Psoas muscle (tissue), 8 donors: ENCODE data around the gene XIRP2. TPM values are rescaled to one million over a fixed set of nuclear protein-coding genes. Genes with fewer than 3 reads are reported as not detected.

ENCODE experiments used
- ATAC-seq, 4 donors: fragments of 200-7000 bp; cut with Tn5 transposase; one replicate each; pipeline ENCODE4 v1.9.1; 2020; ENCODE audit warnings: moderate library complexity in 3 of 4, mild to moderate bottlenecking in 2 of 4
- DNase-seq, 2 donors: peaks; one replicate each; pipeline ENCODE4 v3.0.0-alpha.2; 2020
- H3K27ac ChIP-seq: fragments of 200-600 bp; one replicate; pipeline ENCODE4 v1.8.0; 2022
- H3K27me3 ChIP-seq, 3 donors: fragments of 200-600 bp in 1 of 3; one replicate each; pipeline versions ENCODE4 v1.6.1 to v1.8.0; 2013 to 2022; ENCODE audit warnings: low read length in 2 of 3, mild to moderate bottlenecking in 2 of 3, moderate library complexity in 1 of 3; ENCODE audit not compliant: insufficient read depth in 3 of 3
- H3K36me3 ChIP-seq, 2 donors: fragments of 200-600 bp in 1 of 2; one replicate each; pipeline versions ENCODE4 v1.6.1 to v1.8.0; 2013 to 2022; ENCODE audit warnings: low read depth in 1 of 2, mild to moderate bottlenecking in 1 of 2, moderate library complexity in 1 of 2; ENCODE audit not compliant: insufficient read depth in 1 of 2
- H3K4me1 ChIP-seq: fragments of 200-600 bp; one replicate; pipeline ENCODE4 v1.8.0; 2022
- H3K4me3 ChIP-seq: fragments of 200-600 bp; one replicate; pipeline ENCODE4 v1.8.0; 2022; ENCODE audit warnings: mild to moderate bottlenecking
- H3K9me3 ChIP-seq: fragments of 200-600 bp; one replicate; pipeline ENCODE4 v1.8.0; 2022
- WGBS, 3 donors: extraction: QIAGEN DNeasy Blood & Tissue Kit; methylation state at CpG; one replicate each; pipeline versions ENCODE4 v1.1.6 to v1.1.7; 2013; 5-methylcytosine and 5-hydroxymethylcytosine counted together
- intact Hi-C, 2 donors: fragments of 100-400 bp; cut with DNase I; formaldehyde crosslinking; loops; one replicate each; pipeline versions ENCODE4 v1.11.0 to v1.14.2; 2022
- polyA plus RNA-seq, 3 donors: library from polyadenylated mRNA; stranded (reverse); fragments of 200-250 nt; gene quantifications; one replicate each; pipeline ENCODE4 v1.2.3, GENCODE V29; 2013
- total RNA-seq, 4 donors: library from RNA; stranded (reverse); fragmentation: NEBNext Ultra II Directional in 2 of 4; extraction: Animal tissue kit (Norgen Biotek cat#: 25700) in 2 of 4; gene quantifications; one replicate each; pipeline versions ENCODE4 v1.2.1 to v1.2.4, GENCODE V29; 2021 to 2023
- TF ChIP-seq, protein P1 (sequence below): fragments of 200-600 bp; IDR thresholded peaks from one replicate; pipeline ENCODE4 v1.8.0; 2022; ENCODE audit warnings: antibody characterized with exemption
- donor health status: healthy with polysubstance abuse.
- donor health status: DM: no; HTN: no; CAD: no; lungs with moderate emphysema.
- donor health status: Bipolar disorder and iron deficiency.
- donor health status: healthy.
- donor health status: DM: yes; HTN: yes; CAD: no.
- donor health status: DM: no; HTN: no; CAD: no.
- donor health status: DM: no; HTN: no; CAD: no.
- donor health status: DM: yes; HTN: yes; CAD: no.

The XIRP2 gene
- total and polyA plus RNA-seq, 7 donors, result 355 to 8,701 (median 2,071) TPM

DNA sequence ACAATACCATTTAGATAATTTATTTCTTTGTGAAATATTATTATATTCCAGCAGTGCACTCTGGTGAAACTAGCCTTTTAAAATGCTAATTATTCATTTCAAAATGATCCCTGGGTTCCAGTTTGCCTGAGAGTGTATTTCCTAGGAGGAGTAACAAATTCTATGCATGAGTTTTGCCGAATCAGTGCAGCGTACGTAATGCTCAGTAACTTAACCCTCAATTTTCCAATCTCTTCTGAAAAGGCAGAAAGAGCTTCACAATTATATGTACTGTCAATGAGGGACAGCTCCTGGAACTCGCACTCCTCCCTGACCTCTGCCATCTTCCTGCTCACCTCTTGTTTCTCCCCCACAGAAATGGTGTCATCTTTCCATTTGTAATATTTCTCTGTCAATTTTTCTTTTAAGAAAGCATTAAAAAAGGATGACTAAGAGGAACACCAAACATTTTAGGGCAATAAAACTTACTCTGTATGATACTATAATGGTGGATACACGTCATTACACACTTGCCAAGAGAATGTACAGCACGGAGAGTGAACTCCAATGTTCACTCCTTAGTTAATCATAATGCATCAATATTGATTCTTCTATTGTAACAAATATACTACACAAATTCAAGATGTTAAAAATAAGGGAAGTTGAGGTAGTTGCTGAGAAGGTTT is 25.7 kb upstream of the XIRP2 start:
- no peak for ATAC-seq
- TF ChIP-seq, protein P1, sequence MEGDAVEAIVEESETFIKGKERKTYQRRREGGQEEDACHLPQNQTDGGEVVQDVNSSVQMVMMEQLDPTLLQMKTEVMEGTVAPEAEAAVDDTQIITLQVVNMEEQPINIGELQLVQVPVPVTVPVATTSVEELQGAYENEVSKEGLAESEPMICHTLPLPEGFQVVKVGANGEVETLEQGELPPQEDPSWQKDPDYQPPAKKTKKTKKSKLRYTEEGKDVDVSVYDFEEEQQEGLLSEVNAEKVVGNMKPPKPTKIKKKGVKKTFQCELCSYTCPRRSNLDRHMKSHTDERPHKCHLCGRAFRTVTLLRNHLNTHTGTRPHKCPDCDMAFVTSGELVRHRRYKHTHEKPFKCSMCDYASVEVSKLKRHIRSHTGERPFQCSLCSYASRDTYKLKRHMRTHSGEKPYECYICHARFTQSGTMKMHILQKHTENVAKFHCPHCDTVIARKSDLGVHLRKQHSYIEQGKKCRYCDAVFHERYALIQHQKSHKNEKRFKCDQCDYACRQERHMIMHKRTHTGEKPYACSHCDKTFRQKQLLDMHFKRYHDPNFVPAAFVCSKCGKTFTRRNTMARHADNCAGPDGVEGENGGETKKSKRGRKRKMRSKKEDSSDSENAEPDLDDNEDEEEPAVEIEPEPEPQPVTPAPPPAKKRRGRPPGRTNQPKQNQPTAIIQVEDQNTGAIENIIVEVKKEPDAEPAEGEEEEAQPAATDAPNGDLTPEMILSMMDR, result no peak
- WGBS, 3 donors, result 40 to 48% (median 47%) methylated on average over 6 of the region's 6 CpGs
- Histone ChIP-seq H3K9me3 (no peaks in the 10 kb centered on the region), H3K27me3 (no peaks in the 10 kb centered on the region), H3K27ac (no peak overlapping the region), H3K4me1 (no peaks in the 10 kb centered on the region), H3K4me3 (no peak overlapping the region), H3K36me3 (no peaks in the 10 kb centered on the region)
- DNase-seq, result no peak
- intact Hi-C loops, result no loop called here

DNA sequence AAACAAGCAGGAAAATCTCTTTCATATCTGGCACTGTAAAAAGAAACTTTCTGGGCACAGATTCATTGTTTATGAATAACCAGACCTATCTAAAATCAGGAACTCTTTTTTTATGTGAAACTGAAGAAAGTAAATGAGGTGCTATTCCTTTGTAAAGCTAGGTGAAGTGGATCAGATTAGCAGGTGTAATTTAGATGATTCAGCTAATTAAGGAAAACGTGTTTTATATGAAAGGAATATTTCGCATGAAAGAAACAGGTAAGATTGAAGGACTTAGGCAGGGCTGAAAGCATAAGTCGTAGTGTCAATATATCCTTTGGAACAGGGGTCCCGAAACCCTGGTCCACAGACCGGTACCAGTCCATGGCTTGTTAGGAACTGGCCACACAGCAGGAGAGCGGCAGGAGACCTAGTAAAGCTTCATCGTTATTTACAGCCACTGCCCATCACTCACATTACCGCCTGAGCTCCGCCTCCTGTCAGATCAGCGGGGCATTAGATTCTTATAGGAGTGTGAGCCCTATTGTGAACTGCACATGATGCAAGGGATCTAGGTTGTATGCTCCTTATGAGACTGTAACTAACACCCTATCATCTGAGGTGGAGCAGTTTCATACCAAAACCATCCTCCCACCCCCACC is 20.3 kb upstream of the XIRP2 start:
- WGBS, 3 donors, result 67 to 80% (median 72%) methylated on average over 10 of the region's 10 CpGs
- intact Hi-C loops, result no loop called here
- no peaks in the 10 kb centered on the region for H3K27me3 ChIP-seq

DNA sequence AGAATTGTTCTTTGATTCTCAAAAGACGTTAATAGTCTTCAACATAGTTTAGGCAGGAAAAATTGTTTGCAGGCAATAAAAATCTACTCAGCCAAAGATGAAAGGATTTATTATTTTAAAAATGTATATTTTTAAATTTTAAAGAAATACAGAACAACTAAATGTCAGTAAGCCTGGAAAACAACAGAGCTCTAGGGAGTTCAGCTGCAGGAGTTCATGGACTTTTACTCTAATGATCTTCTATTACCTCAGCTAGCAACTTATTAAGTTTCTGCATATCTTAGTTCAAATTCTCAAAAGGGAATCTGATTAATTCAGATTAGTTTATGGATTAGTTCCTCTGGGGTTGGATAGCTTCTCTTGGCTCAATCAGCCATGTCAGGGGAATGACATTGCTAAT is 17.9 kb upstream of the XIRP2 start:
- TF ChIP-seq, protein P1, result no peak
- no peaks in the 10 kb centered on the region for H3K9me3 ChIP-seq
- no peaks in the 10 kb centered on the region for H3K4me1 ChIP-seq
- H3K36me3 ChIP-seq, result no peaks in the 10 kb centered on the region
- WGBS, 3 donors, result 82 to 83% (median 82%) methylated on average over 1 of the region's 1 CpG
- H3K27ac ChIP-seq, result no peak overlapping the region
- no peaks in the 10 kb centered on the region for H3K27me3 ChIP-seq
- DNase-seq (no peak), ATAC-seq (no peak)
- intact Hi-C loops, result no loop called here
- H3K4me3 ChIP-seq, result no peak overlapping the region

More for the DNA sequence above, 20.3 kb upstream of the XIRP2 start:
- no peak overlapping the region for H3K4me3 ChIP-seq
- no peaks in the 10 kb centered on the region for H3K36me3 ChIP-seq
- ATAC-seq (no peak), DNase-seq (no peak)
- no peaks in the 10 kb centered on the region for H3K4me1 ChIP-seq
- TF ChIP-seq, protein P1, result no peak
- H3K27ac ChIP-seq, result no peak overlapping the region
- H3K9me3 ChIP-seq, result no peaks in the 10 kb centered on the region

DNA sequence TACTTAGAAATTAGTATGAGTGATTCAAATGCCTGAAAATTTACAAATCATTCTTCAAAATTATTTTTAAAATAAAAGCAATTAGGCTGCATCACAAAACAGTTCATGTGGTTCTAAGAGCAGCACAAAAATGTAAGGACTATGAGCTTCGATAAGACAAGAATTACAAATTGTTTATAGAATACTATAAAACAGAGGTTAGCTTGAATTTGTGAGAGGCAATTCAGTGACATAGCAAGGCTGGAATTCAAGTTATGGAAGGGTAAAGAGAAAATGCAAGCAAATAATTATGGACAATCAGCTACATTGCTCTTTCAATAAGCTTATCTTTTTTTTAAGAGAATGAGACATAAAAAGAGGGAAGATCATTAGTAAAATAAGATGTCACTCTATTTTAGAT is 7.1 kb upstream of the XIRP2 start:
- no peak for DNase-seq
- Histone ChIP-seq H3K36me3 (no peaks in the 10 kb centered on the region), H3K4me3 (no peak overlapping the region), H3K9me3 (no peaks in the 10 kb centered on the region), H3K27me3 (no peaks in the 10 kb centered on the region), H3K4me1 (no peaks in the 10 kb centered on the region), H3K27ac (no peak overlapping the region)
- TF ChIP-seq, protein P1, result no peak
- 75 to 91% (median 81%) methylated on average over 1 of the region's 1 CpG for WGBS, 3 donors
- no peak for ATAC-seq
- intact Hi-C loops, result no loop called here

DNA sequence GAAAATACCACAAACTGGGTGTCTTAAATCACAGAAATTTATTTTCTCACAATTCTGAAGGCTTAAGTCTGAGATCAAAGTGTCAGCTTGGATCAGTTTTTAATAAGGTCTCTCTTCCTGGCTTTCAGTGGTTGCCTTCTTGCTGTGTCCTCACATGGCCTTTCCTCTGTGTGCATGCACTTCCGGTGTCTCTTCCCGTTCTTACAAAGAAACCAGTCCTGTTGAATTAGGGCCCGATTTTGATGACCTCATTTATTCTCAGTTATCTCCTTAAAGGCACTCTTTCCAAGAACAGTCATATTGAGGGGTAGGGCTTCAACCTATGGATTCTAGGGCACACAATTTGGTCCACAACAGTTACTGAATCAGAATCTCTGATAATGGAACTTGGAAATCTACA is 5.4 kb upstream of the XIRP2 start:
- intact Hi-C loops, result no loop called here
- H3K4me1 ChIP-seq, result no peaks in the 10 kb centered on the region
- no peak overlapping the region for H3K27ac ChIP-seq
- H3K36me3 ChIP-seq, result no peaks in the 10 kb centered on the region
- 18 to 32% (median 21%) methylated on average over 3 of the region's 3 CpGs for WGBS, 3 donors
- TF ChIP-seq, protein P1, result no peak
- no peak for ATAC-seq
- no peak overlapping the region for H3K4me3 ChIP-seq
- H3K27me3 ChIP-seq, result no peaks in the 10 kb centered on the region
- H3K9me3 ChIP-seq, result no peaks in the 10 kb centered on the region
- no peak for DNase-seq
